ENCODE results near the gene TSPAN4.
A peak's percentile ranks its signal among the peaks of the same experiment; 100 is the strongest.

The TSPAN4 gene

GRCh38 chr11:911031-911889 lies 68.6 kb downstream of the TSPAN4 start:
- H3K56ac ChIP-seq (ENCODE audit: low read length): peak overlapping the region; percentile 92
- peak; percentile 63 for DNase-seq
- peak overlapping the region; percentile 89 for H3K18ac ChIP-seq (ENCODE audit: low read length)
- no peak overlapping the region for H4K8ac ChIP-seq (ENCODE audit: low read depth, low read length)
- H3K27me3 ChIP-seq (ENCODE audit: insufficient read depth, low read length, poor library complexity): no peaks in the 10 kb centered on the region
- H3K36me3 ChIP-seq (ENCODE audit: control insufficient read depth, insufficient read depth, low read length): peaks cover 2% of the 10 kb centered on the region
- H3K4ac ChIP-seq (ENCODE audit: low read depth, low read length): peak overlapping the region; percentile 38
- H3K79me1 ChIP-seq (ENCODE audit: low read length): peaks cover 17% of the 10 kb centered on the region
- H3K4me3 ChIP-seq (ENCODE audit: low read length): peak overlapping the region; percentile 62
- no peak overlapping the region for H2BK15ac ChIP-seq (replicated peaks; ENCODE audit: low read depth)
- peak overlapping the region; percentile 43 for H2AK5ac ChIP-seq (ENCODE audit: low read length)
- peak overlapping the region; percentile 87 for H3K4me2 ChIP-seq (ENCODE audit: low read length)
- peaks cover 24% of the 10 kb centered on the region for H3K79me2 ChIP-seq (ENCODE audit: control insufficient read depth, insufficient read depth, low read length)
- no peak overlapping the region for H2BK120ac ChIP-seq (ENCODE audit: low read depth, low read length)
- peak overlapping the region; percentile 41 for H2BK5ac ChIP-seq (ENCODE audit: low read length)
- peak overlapping the region; percentile 92 for H3K27ac ChIP-seq (ENCODE audit: low read depth, low read length)
- H4K5ac ChIP-seq (ENCODE audit: low read length): peak overlapping the region; percentile 85
- no CpG with 5 or more reads among the region's 68 CpGs for WGBS (ENCODE audit: extremely low coverage, insufficient coverage, low lambda C conversion rate)
- peak overlapping the region; percentile 87 for H3K9ac ChIP-seq (ENCODE audit: low read length)
- H3K4me1 ChIP-seq (ENCODE audit: control insufficient read depth, low read depth, low read length): peaks cover 2% of the 10 kb centered on the region
- peak overlapping the region; percentile 57 for H3K23ac ChIP-seq (ENCODE audit: low read length)

- Histone ChIP-seq H4K5ac (ENCODE audit: low read length) (peak overlapping the region; percentile 85), H3K56ac (ENCODE audit: low read length) (peak overlapping the region; percentile 92), H3K27me3 (ENCODE audit: insufficient read depth, low read length, poor library complexity) (no peaks in the 10 kb centered on the region), H3K4ac (ENCODE audit: low read depth, low read length) (no peak overlapping the region), H2BK5ac (ENCODE audit: low read length) (no peak overlapping the region), H3K27ac (ENCODE audit: low read depth, low read length) (no peak overlapping the region), H3K79me2 (ENCODE audit: control insufficient read depth, insufficient read depth, low read length) (peaks cover 24% of the 10 kb centered on the region), H3K18ac (ENCODE audit: low read length) (no peak overlapping the region), H3K79me1 (ENCODE audit: low read length) (peaks cover 17% of the 10 kb centered on the region), H3K4me1 (ENCODE audit: control insufficient read depth, low read depth, low read length) (peaks cover 2% of the 10 kb centered on the region), H3K4me2 (ENCODE audit: low read length) (no peak overlapping the region), H3K9ac (ENCODE audit: low read length) (peak overlapping the region; percentile 87), H2BK15ac (replicated peaks; ENCODE audit: low read depth) (no peak overlapping the region), H2BK120ac (ENCODE audit: low read depth, low read length) (no peak overlapping the region), H4K8ac (ENCODE audit: low read depth, low read length) (no peak overlapping the region), H3K23ac (ENCODE audit: low read length) (no peak overlapping the region), H2AK5ac (ENCODE audit: low read length) (no peak overlapping the region), H3K4me3 (ENCODE audit: low read length) (no peak overlapping the region), H3K36me3 (ENCODE audit: control insufficient read depth, insufficient read depth, low read length) (peaks cover 2% of the 10 kb centered on the region)
- WGBS (ENCODE audit: extremely low coverage, insufficient coverage, low lambda C conversion rate): no CpG with 5 or more reads among the region's 11 CpGs
- no peak for DNase-seq
These were observed 69.2 kb downstream of the TSPAN4 start for GRCh38 chr11:911890-912219.

DNA sequence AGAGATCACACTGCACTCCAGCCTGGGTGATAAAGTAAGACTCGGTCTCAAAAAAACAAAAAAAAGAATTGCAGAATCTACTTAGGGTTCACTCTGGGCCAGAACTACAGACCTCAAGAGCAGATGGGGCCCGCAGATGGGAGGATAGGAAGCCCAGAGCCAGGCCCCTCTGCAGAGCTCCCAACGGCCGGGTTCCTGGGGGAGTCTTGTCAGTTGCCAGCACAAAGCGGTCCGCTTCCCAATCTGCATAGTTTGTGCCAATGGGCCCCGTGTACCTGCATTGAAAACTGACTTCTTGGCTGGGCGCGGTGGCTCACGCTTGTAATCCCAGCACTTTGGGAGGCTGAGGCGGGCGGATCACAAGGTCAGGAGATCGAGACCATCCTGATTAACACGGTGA lies 69.6 kb downstream of the TSPAN4 start:
- Histone ChIP-seq H3K18ac (ENCODE audit: low read length) (no peak overlapping the region), H4K8ac (ENCODE audit: low read depth, low read length) (no peak overlapping the region), H3K79me1 (ENCODE audit: low read length) (peaks cover 17% of the 10 kb centered on the region), H2AK5ac (ENCODE audit: low read length) (no peak overlapping the region), H3K36me3 (ENCODE audit: control insufficient read depth, insufficient read depth, low read length) (peaks cover 2% of the 10 kb centered on the region), H2BK120ac (ENCODE audit: low read depth, low read length) (no peak overlapping the region), H3K4ac (ENCODE audit: low read depth, low read length) (no peak overlapping the region), H4K5ac (ENCODE audit: low read length) (no peak overlapping the region), H3K9ac (ENCODE audit: low read length) (no peak overlapping the region), H3K79me2 (ENCODE audit: control insufficient read depth, insufficient read depth, low read length) (peaks cover 24% of the 10 kb centered on the region), H3K27me3 (ENCODE audit: insufficient read depth, low read length, poor library complexity) (no peaks in the 10 kb centered on the region), H3K4me2 (ENCODE audit: low read length) (no peak overlapping the region), H3K23ac (ENCODE audit: low read length) (no peak overlapping the region), H3K56ac (ENCODE audit: low read length) (no peak overlapping the region), H2BK5ac (ENCODE audit: low read length) (no peak overlapping the region), H3K4me3 (ENCODE audit: low read length) (no peak overlapping the region), H2BK15ac (replicated peaks; ENCODE audit: low read depth) (no peak overlapping the region), H3K4me1 (ENCODE audit: control insufficient read depth, low read depth, low read length) (peaks cover 2% of the 10 kb centered on the region), H3K27ac (ENCODE audit: low read depth, low read length) (no peak overlapping the region)
- no CpG with 5 or more reads among the region's 14 CpGs for WGBS (ENCODE audit: extremely low coverage, insufficient coverage, low lambda C conversion rate)
- DNase-seq: no peak

GRCh38 chr11:913043-913442 lies 70.4 kb downstream of the TSPAN4 start:
- Histone ChIP-seq H4K8ac (ENCODE audit: low read depth, low read length) (no peak overlapping the region), H3K4ac (ENCODE audit: low read depth, low read length) (no peak overlapping the region), H3K56ac (ENCODE audit: low read length) (no peak overlapping the region), H3K4me2 (ENCODE audit: low read length) (no peak overlapping the region), H3K23ac (ENCODE audit: low read length) (no peak overlapping the region), H3K27ac (ENCODE audit: low read depth, low read length) (no peak overlapping the region), H3K79me1 (ENCODE audit: low read length) (peaks cover 16% of the 10 kb centered on the region), H3K79me2 (ENCODE audit: control insufficient read depth, insufficient read depth, low read length) (peaks cover 23% of the 10 kb centered on the region), H3K9ac (ENCODE audit: low read length) (no peak overlapping the region), H3K36me3 (ENCODE audit: control insufficient read depth, insufficient read depth, low read length) (peaks cover 2% of the 10 kb centered on the region), H3K4me1 (ENCODE audit: control insufficient read depth, low read depth, low read length) (peaks cover 2% of the 10 kb centered on the region), H3K4me3 (ENCODE audit: low read length) (no peak overlapping the region), H2BK5ac (ENCODE audit: low read length) (no peak overlapping the region), H4K5ac (ENCODE audit: low read length) (no peak overlapping the region), H2BK15ac (replicated peaks; ENCODE audit: low read depth) (no peak overlapping the region), H3K27me3 (ENCODE audit: insufficient read depth, low read length, poor library complexity) (no peaks in the 10 kb centered on the region), H2AK5ac (ENCODE audit: low read length) (no peak overlapping the region), H2BK120ac (ENCODE audit: low read depth, low read length) (no peak overlapping the region), H3K18ac (ENCODE audit: low read length) (no peak overlapping the region)
- DNase-seq: no peak
- WGBS (ENCODE audit: extremely low coverage, insufficient coverage, low lambda C conversion rate): no CpG with 5 or more reads among the region's 4 CpGs

GRCh38 chr11:914204-914603 lies 71.6 kb downstream of the TSPAN4 start:
- H4K5ac ChIP-seq (ENCODE audit: low read length): no peak overlapping the region
- no peak overlapping the region for H4K8ac ChIP-seq (ENCODE audit: low read depth, low read length)
- no peak overlapping the region for H2BK120ac ChIP-seq (ENCODE audit: low read depth, low read length)
- no peak overlapping the region for H3K27ac ChIP-seq (ENCODE audit: low read depth, low read length)
- no peak overlapping the region for H2BK5ac ChIP-seq (ENCODE audit: low read length)
- no peak overlapping the region for H2AK5ac ChIP-seq (ENCODE audit: low read length)
- H3K9ac ChIP-seq (ENCODE audit: low read length): no peak overlapping the region
- H3K18ac ChIP-seq (ENCODE audit: low read length): no peak overlapping the region
- peaks cover 6% of the 10 kb centered on the region for H3K79me1 ChIP-seq (ENCODE audit: low read length)
- no CpG with 5 or more reads among the region's 5 CpGs for WGBS (ENCODE audit: extremely low coverage, insufficient coverage, low lambda C conversion rate)
- H3K79me2 ChIP-seq (ENCODE audit: control insufficient read depth, insufficient read depth, low read length): peaks cover 13% of the 10 kb centered on the region
- H3K4me3 ChIP-seq (ENCODE audit: low read length): no peak overlapping the region
- no peak overlapping the region for H3K4me2 ChIP-seq (ENCODE audit: low read length)
- peaks cover 2% of the 10 kb centered on the region for H3K4me1 ChIP-seq (ENCODE audit: control insufficient read depth, low read depth, low read length)
- H3K4ac ChIP-seq (ENCODE audit: low read depth, low read length): no peak overlapping the region
- peak overlapping the region; percentile 34 for H3K56ac ChIP-seq (ENCODE audit: low read length)
- H2BK15ac ChIP-seq (replicated peaks; ENCODE audit: low read depth): no peak overlapping the region
- no peaks in the 10 kb centered on the region for H3K36me3 ChIP-seq (ENCODE audit: control insufficient read depth, insufficient read depth, low read length)
- DNase-seq: no peak
- no peaks in the 10 kb centered on the region for H3K27me3 ChIP-seq (ENCODE audit: insufficient read depth, low read length, poor library complexity)
- H3K23ac ChIP-seq (ENCODE audit: low read length): no peak overlapping the region

Measured in mesendoderm (in vitro differentiated cells).